H1 (cell line): ENCODE results near the gene SGMS1. TPM values are rescaled to one million over a fixed set of nuclear protein-coding genes. Genes with fewer than 3 reads are reported as not detected.

Experiments used
- CTCF ChIA-PET: fragments of 300-600 bp; sonication (Branson Sonifier 250); formaldehyde crosslinking; loops from one replicate; lab custom pipeline; 2021; ENCODE audit not compliant: partially characterized antibody; lab: Charles Lee
- POLR2A ChIA-PET: fragments of 300-600 bp; sonication (Branson Sonifier 250); formaldehyde crosslinking; loops from one replicate; lab custom pipeline; 2021; ENCODE audit warnings: inconsistent platforms; ENCODE audit not compliant: partially characterized antibody; lab: Charles Lee
- DNase-seq, 2 experiments: peaks; one replicate each; pipeline versions ENCODE4 v3.0.0 to v3.0.0-alpha.2; 2010 to 2022; ENCODE audit warnings: low spot score in 2 of 2, low read depth in 1 of 2, mixed read lengths in 1 of 2
- FAIRE-seq: peaks from 2 replicates; lab custom pipeline; 2011; peaks lifted over from hg19 to GRCh38; lab: Jason Lieb, UNC
- H2AFZ ChIP-seq: 2 replicates; pipeline ENCODE4 v1.8.1; 2012; ENCODE audit warnings: low read length, inconsistent platforms
- H2AK5ac ChIP-seq: 2 replicates; pipeline ENCODE4 v1.6.1; 2013; ENCODE audit warnings: low read depth, low read length
- H2BK120ac ChIP-seq: replicated peaks from 2 replicates; pipeline ENCODE3; 2013; ENCODE audit warnings: low read depth, low read length, inconsistent platforms
- H2BK12ac ChIP-seq: 2 replicates; pipeline ENCODE4 v1.6.1; 2013; ENCODE audit warnings: low read depth, low read length
- H2BK15ac ChIP-seq: 2 replicates; pipeline ENCODE4 v1.6.1; 2013; ENCODE audit warnings: low read length
- H2BK20ac ChIP-seq: 2 replicates; pipeline ENCODE4 v1.6.1; 2013; ENCODE audit warnings: low read length
- H2BK5ac ChIP-seq: 2 replicates; pipeline ENCODE4 v1.6.1; 2013; ENCODE audit warnings: low read depth, low read length
- H3K14ac ChIP-seq: 2 replicates; pipeline ENCODE4 v1.6.1; 2013; ENCODE audit warnings: inconsistent platforms; ENCODE audit not compliant: insufficient read length
- H3K18ac ChIP-seq: 2 replicates; pipeline ENCODE4 v1.6.1; 2013; ENCODE audit warnings: low read length; ENCODE audit errors: extremely low read depth
- H3K23ac ChIP-seq: 2 replicates; pipeline ENCODE4 v1.6.1; 2013; ENCODE audit warnings: inconsistent platforms; ENCODE audit not compliant: insufficient read length
- H3K23me2 ChIP-seq: 2 replicates; pipeline ENCODE4 v1.6.1; 2013; ENCODE audit warnings: low read depth, low read length
- H3K27ac ChIP-seq: 2 replicates; pipeline ENCODE4 v1.6.1; 2011; ENCODE audit warnings: low read depth, low read length, inconsistent platforms
- H3K27me3 ChIP-seq, 4 experiments: replicated peaks in 1 of 4; 1 replicate in 1 of 4; 2 replicates in 3 of 4; pipeline versions ENCODE4 v1.6.1 to v1.8.1; 2011 to 2013; ENCODE audit warnings: low read length in 3 of 4, mild to moderate bottlenecking in 3 of 4, inconsistent platforms in 2 of 4, mixed read lengths in 2 of 4, moderate library complexity in 1 of 4; ENCODE audit not compliant: control insufficient read depth in 3 of 4, insufficient read depth in 3 of 4; ENCODE audit errors: extremely low read depth in 1 of 4
- H3K36me3 ChIP-seq, 4 experiments: 2 replicates each; pipeline versions ENCODE4 v1.6.1 to v1.8.1; 2011 to 2013; ENCODE audit warnings: mild to moderate bottlenecking in 4 of 4, low read length in 3 of 4, moderate library complexity in 2 of 4, control low read depth in 1 of 4, inconsistent platforms in 1 of 4; ENCODE audit not compliant: insufficient read depth in 4 of 4, control insufficient read depth in 2 of 4
- H3K4ac ChIP-seq: replicated peaks from 2 replicates; pipeline ENCODE3; 2013; ENCODE audit warnings: low read length, low read depth, mixed read lengths, inconsistent platforms; ENCODE audit not compliant: insufficient read length
- H3K4me1 ChIP-seq, 4 experiments: replicated peaks in 1 of 4; 1 replicate in 1 of 4; 2 replicates in 3 of 4; pipeline versions ENCODE4 v1.6.1 to v1.8.1; 2011 to 2013; ENCODE audit warnings: low read length in 3 of 4, inconsistent platforms in 2 of 4, mixed read lengths in 1 of 4; ENCODE audit not compliant: insufficient read depth in 4 of 4, control insufficient read depth in 3 of 4
- H3K4me2 ChIP-seq, 2 experiments: 2 replicates each; pipeline versions ENCODE4 v1.6.1 to v1.8.1; 2011 to 2013; ENCODE audit warnings: low read depth in 2 of 2, low read length in 2 of 2, control low read depth in 1 of 2, inconsistent platforms in 1 of 2, mild to moderate bottlenecking in 1 of 2; ENCODE audit not compliant: insufficient read depth in 1 of 2
- H3K4me3 ChIP-seq, 4 experiments: fragments of 200-600, 300-600 bp in 1 of 4; sonication (generic), shearing (Covaris generic), sonication (Bioruptor Twin) in 1 of 4; 2 replicates each; pipeline versions ENCODE4 v1.5.1 to v1.8.1; 2011 to 2016; ENCODE audit warnings: low read length in 4 of 4, low read depth in 3 of 4, control low read depth in 2 of 4, inconsistent platforms in 2 of 4, mild to moderate bottlenecking in 2 of 4, mixed read lengths in 1 of 4, moderate library complexity in 1 of 4; ENCODE audit not compliant: insufficient read depth in 2 of 4; ENCODE audit errors: extremely low read depth in 1 of 4
- H3K56ac ChIP-seq: replicated peaks from 2 replicates; pipeline ENCODE3; 2013; ENCODE audit warnings: low read depth, mild to moderate bottlenecking, mixed read lengths, low read length, inconsistent platforms; ENCODE audit not compliant: insufficient read length
- H3K79me1 ChIP-seq: 2 replicates; pipeline ENCODE4 v1.6.1; 2013; ENCODE audit warnings: low read depth, low read length, control low read depth
- H3K79me2 ChIP-seq, 2 experiments: 2 replicates each; pipeline versions ENCODE4 v1.6.1 to v1.8.1; 2012 to 2013; ENCODE audit warnings: low read length in 2 of 2, mild to moderate bottlenecking in 2 of 2, inconsistent platforms in 1 of 2; ENCODE audit not compliant: insufficient read depth in 2 of 2, control insufficient read depth in 1 of 2
- H3K9ac ChIP-seq, 4 experiments: replicated peaks in 1 of 4; 1 replicate in 1 of 4; 2 replicates in 3 of 4; pipeline versions ENCODE4 v1.6.1 to v1.8.1; 2011 to 2013; ENCODE audit warnings: low read depth in 3 of 4, low read length in 3 of 4, control low read depth in 2 of 4, mild to moderate bottlenecking in 2 of 4, moderate library complexity in 2 of 4, inconsistent platforms in 1 of 4; ENCODE audit errors: extremely low read depth in 1 of 4
- H3K9me3 ChIP-seq, 2 experiments: 2 replicates each; pipeline versions ENCODE4 v1.6.1 to v1.8.1; 2012 to 2013; ENCODE audit warnings: mild to moderate bottlenecking in 2 of 2, moderate library complexity in 2 of 2, control low read depth in 1 of 2, inconsistent platforms in 1 of 2, low read depth in 1 of 2, low read length in 1 of 2, mixed read lengths in 1 of 2; ENCODE audit not compliant: insufficient read depth in 2 of 2
- H4K20me1 ChIP-seq, 2 experiments: replicated peaks in 1 of 2; 2 replicates each; pipeline versions ENCODE3 to v1.8.1; 2011 to 2013; ENCODE audit warnings: inconsistent platforms in 2 of 2, low read length in 2 of 2, mild to moderate bottlenecking in 1 of 2; ENCODE audit not compliant: insufficient read depth in 2 of 2, control insufficient read depth in 1 of 2
- H4K5ac ChIP-seq: 2 replicates; pipeline ENCODE4 v1.6.1; 2013; ENCODE audit warnings: low read length, low read depth, mixed read lengths, inconsistent platforms; ENCODE audit not compliant: insufficient read length
- H4K8ac ChIP-seq: 2 replicates; pipeline ENCODE4 v1.8.0; 2013; ENCODE audit warnings: mild to moderate bottlenecking, moderate library complexity, low read length, inconsistent platforms; ENCODE audit not compliant: insufficient read depth; ENCODE audit errors: extremely low read depth
- H4K91ac ChIP-seq: replicated peaks from 2 replicates; pipeline ENCODE3; 2013; ENCODE audit warnings: low read length, mixed read lengths, inconsistent platforms; ENCODE audit not compliant: insufficient read length
- ASH2L ChIP-seq: fragments of 200-600, 300-600 bp; sonication (generic); IDR thresholded peaks from one replicate; pipeline ENCODE4 v1.7.1; 2017; ENCODE audit warnings: low read length
- BACH1 ChIP-seq: IDR thresholded peaks from 2 replicates; pipeline ENCODE4 v1.6.1; 2012; ENCODE audit warnings: low read length, improper control_type of control experiment
- EZH2 ChIP-seq: fragments of 200-600 bp; sonication (generic); IDR thresholded peaks from 2 replicates; pipeline ENCODE4 v1.7.1; 2012; ENCODE audit warnings: low read depth, mild to moderate bottlenecking, moderate library complexity, low read length, inconsistent platforms; ENCODE audit not compliant: severe bottlenecking
- POLR2A ChIP-seq, 2 experiments: IDR thresholded peaks; 1 replicate in 1 of 2; 2 replicates in 1 of 2; pipeline ENCODE4 v1.6.1; 2011; ENCODE audit warnings: low read depth in 2 of 2, low read length in 2 of 2, mild to moderate bottlenecking in 2 of 2; ENCODE audit errors: control extremely low read depth in 1 of 2
- SIRT6 ChIP-seq: IDR thresholded peaks from one replicate; pipeline ENCODE4 v1.7.1; 2012; ENCODE audit warnings: low read length, inconsistent platforms
- SP2 ChIP-seq: IDR thresholded peaks from 2 replicates; pipeline ENCODE4 v1.6.1; 2012; ENCODE audit warnings: mild to moderate bottlenecking, low read length, inconsistent platforms
- TAF1 ChIP-seq: IDR thresholded peaks from 2 replicates; pipeline ENCODE4 v1.6.1; 2011; ENCODE audit warnings: mild to moderate bottlenecking, low read depth, low read length
- TAF7 ChIP-seq: optimal IDR thresholded peaks from 2 replicates; pipeline ENCODE3; 2011; ENCODE audit warnings: low read depth, mild to moderate bottlenecking, inconsistent platforms, low read length, moderate library complexity, borderline replicate concordance
- WGBS, 2 experiments: shearing (Covaris generic) in 1 of 2; methylation state at CpG; one replicate each; pipeline versions ENCODE4 v1.1.6 to v1.1.7; 2013 to 2015; ENCODE audit warnings: low lambda C conversion rate in 2 of 2, mixed read lengths in 2 of 2, inconsistent platforms in 1 of 2, low coverage in 1 of 2, missing lambda C conversion rate in 1 of 2; ENCODE audit not compliant: insufficient replicate concordance in 2 of 2, insufficient coverage in 1 of 2, insufficient read length in 1 of 2; ENCODE audit errors: extremely low coverage in 1 of 2, missing lambda C conversion rate in 1 of 2; 5-methylcytosine and 5-hydroxymethylcytosine counted together
- polyA plus RNA-seq, 7 experiments: library from polyadenylated mRNA; depleted of rRNA in 3 of 7; stranded (reverse) in 5 of 7; unstranded in 2 of 7; fragments of >200 nt in 5 of 7; fragments of 200-250 nt in 2 of 7; gene quantifications; 1 replicate in 5 of 7; 2 replicates in 1 of 7; 4 replicates in 1 of 7; pipeline versions ENCODE4 v1.2.1 to v1.2.3, GENCODE V29; 2011 to 2013; ENCODE audit warnings: missing spikeins in 2 of 7, mixed read lengths in 2 of 7
- total RNA-seq: library from RNA; stranded (reverse); fragmentation: NEBNext Ultra II Directional; extraction: Animal tissue kit (Norgen Biotek cat#: 25700); gene quantifications from 2 replicates; pipeline ENCODE4 v1.2.1, GENCODE V29; 2021

SGMS1 gene
- total and polyA plus RNA-seq, 2 of the 8 experiments (the other 6 are each of a cell fraction or from before 2014, with no cell fraction given) = 6.0 to 15.6 TPM

DNA sequence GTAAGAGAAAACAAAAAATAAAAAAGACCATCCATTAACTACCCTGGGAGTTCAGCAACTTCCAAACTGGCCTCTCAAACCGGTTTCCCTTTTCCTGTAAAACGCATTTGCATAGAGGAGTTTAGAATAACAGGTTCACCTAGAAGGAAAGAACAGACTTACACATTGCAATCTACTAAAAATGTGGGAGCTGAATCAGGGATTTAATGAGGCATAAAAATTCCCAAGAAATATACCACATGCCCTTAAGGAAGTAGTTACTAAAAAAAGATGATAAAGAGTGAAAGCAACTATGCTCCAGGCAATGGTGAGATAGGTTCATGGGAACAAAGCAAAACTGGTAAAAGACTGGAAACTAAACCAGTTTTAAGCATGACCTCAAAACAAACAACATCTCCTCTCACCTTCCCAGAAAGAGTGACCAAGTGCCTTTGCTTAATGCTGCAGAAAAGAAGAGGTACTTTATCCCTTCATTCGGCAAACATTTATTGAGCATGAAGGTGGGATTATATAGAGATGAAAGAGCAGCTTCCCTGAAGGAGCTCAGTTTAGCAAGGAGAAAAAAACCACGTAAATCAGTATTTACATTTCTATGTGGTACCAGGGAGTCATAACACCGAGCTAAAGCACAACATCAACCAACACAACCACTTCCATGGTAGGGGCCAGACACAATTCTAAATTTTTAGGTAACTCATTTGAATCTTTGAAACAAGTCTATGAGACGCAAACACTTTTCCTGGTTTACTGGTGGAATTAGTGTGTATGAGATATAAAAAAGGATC lies 152.8 kb downstream of the SGMS1 start:
- Histone ChIP-seq H2BK120ac (no peak overlapping the region), H3K79me1 (no peaks in the 10 kb centered on the region), H2BK20ac (0 out of 2 replicates have a peak overlapping the region, but pooled peaks have one; percentile 28), H2AFZ (no peak overlapping the region), H4K5ac (no peak overlapping the region), H2BK12ac (no peak overlapping the region), H3K4me2 (peak overlapping the region; percentile 53 to 58), H4K8ac (no peak overlapping the region), H3K9me3 (no peaks in the 10 kb centered on the region), H2BK5ac (no peak overlapping the region), H3K56ac (no peak overlapping the region), H4K20me1 (no peaks in the 10 kb centered on the region), H3K36me3 (no peaks in the 10 kb centered on the region), H3K4me1 (peaks cover 0 to 15% (median 8%) of the 10 kb centered on the region in 4 experiments; a peak in 4 of 7 replicates), H3K18ac (no peak overlapping the region; the same call in 1 of the 2 replicates), H4K91ac (no peak overlapping the region), H2BK15ac (no peak overlapping the region), H2AK5ac (no peak overlapping the region), H3K4ac (no peak overlapping the region), H3K79me2 (peaks cover 0 to 4% of the 10 kb centered on the region in 2 experiments; a peak in 3 of 4 replicates), H3K27me3 (no peaks in the 10 kb centered on the region), H3K23me2 (no peaks in the 10 kb centered on the region), H3K23ac (no peak overlapping the region), H3K27ac (peak overlapping the region; percentile 68), H3K14ac (no peak overlapping the region), H3K9ac (peak overlapping the region in 2 of 4 experiments; percentile 20 to 33; a peak in 2 of 7 replicates), H3K4me3 (peak overlapping the region in 3 of 4 experiments; percentile 14 to 42 (median 16); a peak in 3 of 8 replicates)
- ChIA-PET CTCF (interaction anchor here (0.7 to 1.1 kb wide), 3 partner anchors 54 to 160 kb away, joined by 3 read pairs; no protein-coding TSS in a partner anchor), POLR2A (interaction anchor here (1.2 to 1.4 kb wide), 2 partner anchors 9 to 154 kb away, joined by 3 to 4 read pairs; no protein-coding TSS in a partner anchor)
- peak; percentile 45 for TF ChIP-seq ASH2L
- no peak for TF ChIP-seq TAF7
- no peak for TF ChIP-seq POLR2A (IDR thresholded peaks at IDR 0.05; ENCODE audit: control extremely low read depth in 1 of 2, low read depth in 2 of 2, low read length in 2 of 2)
- no peak for TF ChIP-seq TAF1
- no peak for TF ChIP-seq EZH2
- no peak for TF ChIP-seq BACH1
- no peak for TF ChIP-seq SIRT6
- TF ChIP-seq SP2 = no peak
- FAIRE-seq (peak; percentile 78), DNase-seq (no peak)
- 30% methylated on average over 6 of the region's 6 CpGs; no CpG with 5 or more reads in 1 of the 2 experiments for WGBS, 2 experiments
